ENCODE results near the gene TRAF3IP3.
A peak's percentile ranks its signal among the peaks of the same experiment; 100 is the strongest.

The TRAF3IP3 gene, protein sequence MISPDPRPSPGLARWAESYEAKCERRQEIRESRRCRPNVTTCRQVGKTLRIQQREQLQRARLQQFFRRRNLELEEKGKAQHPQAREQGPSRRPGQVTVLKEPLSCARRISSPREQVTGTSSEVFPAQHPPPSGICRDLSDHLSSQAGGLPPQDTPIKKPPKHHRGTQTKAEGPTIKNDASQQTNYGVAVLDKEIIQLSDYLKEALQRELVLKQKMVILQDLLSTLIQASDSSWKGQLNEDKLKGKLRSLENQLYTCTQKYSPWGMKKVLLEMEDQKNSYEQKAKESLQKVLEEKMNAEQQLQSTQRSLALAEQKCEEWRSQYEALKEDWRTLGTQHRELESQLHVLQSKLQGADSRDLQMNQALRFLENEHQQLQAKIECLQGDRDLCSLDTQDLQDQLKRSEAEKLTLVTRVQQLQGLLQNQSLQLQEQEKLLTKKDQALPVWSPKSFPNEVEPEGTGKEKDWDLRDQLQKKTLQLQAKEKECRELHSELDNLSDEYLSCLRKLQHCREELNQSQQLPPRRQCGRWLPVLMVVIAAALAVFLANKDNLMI

DNA sequence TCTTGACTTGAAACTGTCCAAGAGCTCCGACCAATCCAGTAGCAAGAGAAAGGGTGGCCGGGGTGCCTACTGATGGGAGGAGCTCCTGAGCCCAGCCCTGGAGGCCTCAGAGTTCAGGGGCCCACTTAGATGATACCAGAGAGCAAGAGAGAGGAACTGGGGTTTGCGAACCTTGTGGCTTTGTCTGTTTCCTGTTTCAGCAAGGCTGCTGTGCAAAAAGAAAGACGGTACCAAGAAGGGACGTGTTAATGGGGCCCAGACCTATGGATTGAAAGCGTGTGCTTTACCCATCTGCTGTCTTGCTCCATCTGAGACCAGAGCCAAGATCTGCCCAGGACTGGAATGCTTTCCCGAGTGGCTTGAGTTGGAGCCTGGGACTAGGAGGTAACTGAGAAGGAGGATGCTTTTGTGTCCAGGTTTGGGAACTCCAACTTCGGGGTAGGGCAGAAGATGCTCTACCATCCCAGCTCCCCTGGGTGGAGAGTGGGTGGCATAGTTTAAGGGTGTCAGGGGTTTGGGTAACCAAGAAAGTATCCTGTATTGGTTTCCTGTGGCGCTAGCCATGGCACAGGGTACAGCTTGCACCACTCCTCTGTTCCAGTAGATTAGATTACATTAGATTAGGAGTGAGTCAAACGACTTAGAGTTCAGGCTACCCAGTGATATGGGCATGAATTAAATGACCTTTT is at the start of gene TRAF3IP3:
TSS of gene TRAF3IP3 (plus strand) at position 128 of the 689 bp plus-strand sequence. CDS start 3,987 bp downstream, outside the sequence.
- DNase-seq, result peak in 13 of 51 donors; percentile 6 to 35 (median 16)

DNA sequence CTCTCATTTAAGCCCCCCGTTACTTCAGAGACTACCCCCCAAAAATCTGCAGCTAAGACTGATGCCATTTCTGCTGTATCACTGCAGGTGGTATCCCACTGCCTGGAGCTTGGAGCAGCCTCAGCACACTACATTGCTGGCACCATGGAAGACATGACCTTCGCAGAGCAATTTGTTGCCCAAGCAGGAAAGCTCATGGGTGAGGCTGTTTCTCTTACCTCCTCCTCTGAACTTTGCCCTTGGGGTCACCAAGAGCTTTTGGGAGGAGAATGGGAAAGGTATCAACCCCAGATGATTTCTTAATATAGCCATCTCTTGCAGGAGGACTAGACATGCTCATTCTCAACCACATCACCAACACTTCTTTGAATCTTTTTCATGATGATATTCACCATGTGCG is 49.2 kb upstream of the TRAF3IP3 start:
- DNase-seq, result no peak

DNA sequence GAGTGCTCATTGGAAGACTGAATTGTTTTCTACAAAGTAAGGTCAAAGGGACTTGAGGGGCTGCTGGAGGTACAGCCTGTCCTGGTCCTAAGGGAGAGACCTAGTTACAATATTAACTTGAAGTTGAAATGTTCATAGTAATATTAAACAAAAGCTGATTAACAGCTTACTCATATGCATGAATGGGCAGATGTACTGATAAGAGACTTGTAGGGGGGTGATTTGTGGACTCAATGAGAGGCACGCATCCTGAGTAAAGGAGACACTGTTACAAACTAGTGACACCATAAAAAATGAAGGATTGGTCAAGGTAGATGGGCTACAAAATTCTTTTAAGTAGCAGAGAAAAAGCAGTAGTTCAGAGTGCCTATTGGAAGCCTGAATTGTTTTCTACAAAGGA is 48.5 kb upstream of the TRAF3IP3 start:
- no peak for DNase-seq

DNA sequence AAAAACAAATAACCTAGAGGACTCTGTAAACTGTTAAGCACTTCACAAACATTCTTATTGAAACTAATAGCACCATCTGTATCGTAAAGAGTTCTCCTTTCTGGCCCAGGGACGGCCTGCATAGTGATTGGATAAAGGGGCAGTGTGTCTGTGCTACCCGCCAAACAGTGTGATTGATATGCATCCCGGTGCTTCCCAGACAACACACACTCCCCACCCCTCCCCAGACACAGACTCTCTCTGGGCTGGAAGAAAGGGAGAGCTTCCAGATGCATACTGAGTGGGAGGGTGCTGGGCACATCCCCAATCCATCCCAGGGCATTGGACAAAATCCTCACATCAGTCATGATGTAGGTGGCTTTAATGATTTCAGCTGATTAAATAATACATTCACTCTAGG is 47.6 kb upstream of the TRAF3IP3 start:
- DNase-seq, result peak in 12 of 51 donors; percentile 1 to 49 (median 12)

DNA sequence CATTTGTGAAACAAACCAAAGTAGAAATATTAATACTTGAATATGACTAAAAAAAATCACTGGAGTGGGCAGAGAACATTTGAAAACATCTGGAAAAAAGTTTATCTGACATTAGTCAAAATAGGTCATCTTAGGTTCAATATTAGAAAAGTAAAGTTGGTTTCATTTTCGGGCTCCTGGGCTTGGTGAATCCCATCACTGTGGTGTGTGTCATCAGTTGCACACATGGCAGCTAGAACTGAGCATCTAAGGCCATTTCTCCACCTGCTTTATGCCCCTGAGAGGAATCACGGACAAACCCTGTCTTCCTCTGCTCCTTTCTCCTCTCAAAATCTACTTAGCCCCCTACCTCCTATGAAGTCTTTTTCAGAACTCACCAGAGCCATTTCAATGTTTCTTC is 45.8 kb upstream of the TRAF3IP3 start:
- DNase-seq, result no peak

DNA sequence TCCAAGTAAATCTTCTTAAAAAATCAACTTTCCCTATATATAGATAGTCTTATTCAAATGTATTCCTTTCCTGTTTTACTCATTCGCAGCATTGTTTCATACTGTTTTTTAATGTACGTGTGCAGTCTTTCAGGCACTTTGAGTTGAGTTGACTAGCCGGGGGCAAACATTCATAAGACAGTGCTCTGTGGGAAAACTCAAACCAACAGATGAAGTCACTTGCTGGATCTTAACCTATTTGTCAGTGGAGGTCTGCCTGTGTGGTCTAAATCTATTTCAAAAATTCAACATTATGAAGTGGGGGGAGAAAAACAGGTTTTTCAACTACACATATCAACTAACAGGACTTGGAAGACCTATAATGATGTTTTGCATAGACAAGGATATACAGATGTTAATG is 45.0 kb upstream of the TRAF3IP3 start:
- no peak for DNase-seq

DNA sequence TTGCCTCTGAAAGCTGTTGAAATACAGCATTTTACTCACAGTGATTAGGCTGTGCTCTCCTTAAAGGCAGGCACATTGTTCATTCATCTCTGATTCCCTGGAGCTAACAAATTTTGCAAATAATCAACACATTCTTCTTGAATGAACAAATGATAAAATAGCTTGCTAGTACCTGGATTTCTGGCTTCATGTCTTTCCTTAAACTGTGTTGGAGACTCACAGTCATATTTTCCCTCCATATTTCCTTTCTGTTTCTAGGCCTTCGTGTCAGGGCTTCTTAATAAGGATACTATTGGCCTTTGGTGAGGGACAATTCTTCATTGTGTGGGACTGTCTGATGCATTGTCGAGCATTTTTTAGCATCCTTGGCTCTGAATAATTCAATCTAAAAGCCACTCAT is 41.5 kb upstream of the TRAF3IP3 start:
- DNase-seq, result peak in 2 of 51 donors; percentile 22 to 60

DNA sequence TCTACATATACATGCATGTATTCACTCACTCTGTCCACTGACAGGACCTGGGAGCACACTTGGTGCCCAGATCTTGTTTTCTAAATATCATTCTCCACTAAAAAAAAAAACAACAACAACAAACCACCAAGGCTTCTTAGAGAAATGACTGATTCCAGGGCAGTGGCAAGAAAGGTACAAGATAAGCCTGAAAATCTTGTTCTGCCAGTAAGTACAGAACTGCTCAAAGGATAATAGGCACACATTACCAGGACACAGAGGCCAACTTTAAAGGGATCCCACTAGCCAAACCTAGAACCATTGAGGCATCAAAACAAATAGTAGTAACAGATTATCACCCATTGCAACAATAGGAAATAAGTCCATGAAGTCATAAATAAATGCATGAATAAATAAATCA is 40.5 kb upstream of the TRAF3IP3 start:
- DNase-seq, result no peak

DNA sequence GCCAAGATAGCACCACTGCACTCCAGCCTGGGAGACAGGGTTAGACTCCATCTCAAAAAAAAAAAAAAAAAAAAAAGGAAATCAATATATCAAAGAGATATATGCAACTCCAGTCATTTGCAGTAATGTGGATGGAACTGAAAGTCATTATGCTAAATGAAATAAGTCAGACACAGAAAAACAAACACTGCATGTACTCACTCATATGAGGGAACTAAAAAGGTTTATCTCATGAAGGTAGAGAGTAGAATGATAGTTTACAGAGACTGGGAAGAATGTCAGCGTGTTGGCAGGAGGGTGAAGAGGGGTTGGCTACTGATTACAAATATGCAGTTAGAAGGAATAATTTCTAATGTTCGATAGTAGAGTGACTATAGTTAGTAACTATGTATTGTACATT is 38.0 kb upstream of the TRAF3IP3 start:
- no peak for DNase-seq

DNA sequence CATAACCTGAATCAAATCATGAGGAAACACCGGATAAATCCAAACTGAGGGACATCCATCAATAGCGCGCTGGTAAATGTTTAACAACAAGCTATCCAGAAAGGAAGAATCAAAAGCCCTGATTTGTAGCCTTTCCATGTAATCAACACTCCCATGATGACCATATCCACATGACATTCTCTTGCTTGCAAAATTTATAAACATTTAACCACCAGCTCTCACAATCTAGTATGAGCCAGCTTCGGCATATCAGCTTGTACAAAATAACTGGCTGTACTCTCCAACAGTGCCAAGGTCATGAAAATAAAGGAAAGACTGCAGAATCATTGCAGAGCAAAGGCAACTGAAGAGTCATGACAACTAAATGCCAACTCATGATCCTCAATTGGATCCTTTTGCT is 35.5 kb upstream of the TRAF3IP3 start:
- no peak for DNase-seq

DNA sequence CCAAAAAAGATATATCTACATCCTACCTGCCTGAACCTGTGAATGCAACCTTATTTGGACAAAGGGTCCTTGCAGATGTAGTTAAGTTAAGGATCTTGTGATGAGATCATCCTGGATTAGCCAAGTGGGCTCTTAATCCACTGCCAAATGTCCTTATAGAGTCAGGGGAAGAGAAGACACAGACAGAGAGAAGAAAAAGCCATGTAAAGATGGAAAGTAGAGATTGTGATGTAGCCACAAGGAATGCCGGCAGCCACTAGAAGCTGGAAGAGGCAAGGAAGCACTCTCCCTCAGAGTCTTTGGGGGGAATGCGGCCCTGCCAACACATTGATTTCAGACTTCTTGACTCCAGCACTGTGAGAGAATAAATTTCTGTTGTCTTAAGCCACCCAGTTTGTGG is 35.0 kb upstream of the TRAF3IP3 start:
- DNase-seq, result no peak

DNA sequence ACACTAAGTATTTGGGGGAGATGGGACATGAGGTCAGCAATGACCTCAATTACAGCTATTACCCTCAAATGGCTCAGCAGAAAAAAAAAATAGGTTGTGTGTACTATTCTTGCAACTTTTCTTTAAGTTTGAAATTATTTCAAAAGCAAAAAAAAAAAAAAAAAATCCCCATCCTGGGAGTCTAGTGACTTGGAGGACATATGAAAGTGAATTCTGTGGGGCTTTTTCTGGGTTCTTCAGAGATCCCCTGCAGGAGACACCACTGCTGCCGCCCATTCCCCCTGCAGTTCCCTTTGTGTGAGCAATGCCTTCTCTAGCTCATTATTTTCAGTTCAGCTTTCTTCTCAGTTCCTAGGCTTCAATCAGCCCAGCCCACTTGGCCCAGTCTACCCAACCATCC is 34.5 kb upstream of the TRAF3IP3 start:
- no peak for DNase-seq

DNA sequence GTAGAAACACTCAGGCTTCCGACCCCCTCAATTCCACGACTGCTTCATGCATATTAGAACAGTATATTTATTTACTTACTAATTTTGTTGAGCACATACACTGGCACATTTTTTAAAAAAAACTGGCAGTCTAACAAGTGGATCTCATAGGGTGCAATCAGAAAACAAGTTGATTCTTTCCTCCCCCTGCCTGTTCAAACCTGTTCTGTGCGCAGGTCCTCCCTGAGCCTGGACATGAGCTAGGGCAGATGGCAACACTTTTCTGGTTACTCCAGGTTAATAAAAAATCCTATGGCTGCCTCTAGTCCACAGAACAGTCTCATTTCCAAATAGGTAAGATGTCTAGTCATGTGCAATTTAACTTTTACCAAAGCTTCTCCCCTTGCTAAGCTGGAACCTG is 32.6 kb upstream of the TRAF3IP3 start:
- DNase-seq, result no peak

DNA sequence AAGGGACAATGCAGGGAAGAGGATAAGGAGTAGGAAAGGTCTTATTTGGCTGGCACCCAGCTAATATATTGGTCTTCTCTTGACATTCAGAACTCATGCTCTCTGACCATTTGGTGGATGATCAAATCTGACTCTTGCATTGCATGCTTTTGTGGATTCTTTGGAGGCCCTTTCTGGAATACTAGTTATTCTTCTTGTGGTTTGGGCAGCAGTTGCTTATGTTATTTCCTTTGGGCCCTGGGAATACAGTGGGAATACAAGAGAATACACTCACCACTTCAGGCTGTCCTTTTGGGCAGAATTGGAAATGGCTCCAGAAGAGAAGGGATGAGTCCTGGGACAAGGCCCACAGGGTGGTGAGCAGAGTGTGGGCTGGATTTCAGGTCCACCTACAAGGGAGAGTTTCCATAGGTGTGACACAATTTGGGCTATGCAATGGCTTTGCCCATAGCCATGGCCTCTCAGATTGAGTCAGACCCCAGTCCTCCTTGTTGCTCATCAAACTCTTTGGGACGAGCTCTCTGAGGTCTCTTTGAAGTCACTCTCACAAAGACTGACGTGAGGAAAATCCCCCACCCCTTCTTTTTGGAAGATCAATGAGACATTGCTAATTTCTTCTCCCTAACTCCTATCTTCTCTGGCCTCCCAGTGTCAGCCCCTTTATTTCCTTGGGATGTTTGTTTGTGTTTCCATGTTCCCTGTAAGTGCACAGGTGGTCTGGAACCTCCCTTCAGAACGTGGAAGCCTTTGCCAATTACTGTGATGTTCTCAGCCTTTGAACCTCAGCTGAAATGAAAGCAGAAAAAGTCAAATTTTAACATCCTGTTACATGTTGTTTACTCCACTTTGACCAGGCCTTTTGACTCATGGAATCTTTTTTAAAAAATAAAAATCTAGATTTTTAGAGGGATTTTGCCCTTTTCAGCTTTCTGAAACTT is 31.8 kb upstream of the TRAF3IP3 start:
- no peak for DNase-seq

DNA sequence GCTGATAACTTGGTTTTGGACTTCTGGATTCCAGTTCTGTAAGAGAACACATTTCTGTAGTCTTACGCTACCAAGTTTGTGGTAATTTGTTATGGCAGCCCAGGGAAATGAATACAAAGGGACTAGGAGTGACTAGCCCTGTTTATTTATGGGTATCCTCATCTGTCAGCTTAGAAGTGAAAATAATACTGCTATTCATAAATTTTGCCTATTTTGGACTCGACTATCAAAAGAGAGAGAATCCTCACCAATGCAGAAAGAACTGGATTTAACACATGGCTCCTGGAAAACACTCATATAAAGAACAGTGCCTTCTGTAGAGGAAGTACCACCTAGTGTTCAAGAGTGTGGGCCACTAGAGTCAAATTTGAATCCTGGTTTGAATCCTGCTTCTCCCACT is 28.6 kb upstream of the TRAF3IP3 start:
- no peak for DNase-seq

DNA sequence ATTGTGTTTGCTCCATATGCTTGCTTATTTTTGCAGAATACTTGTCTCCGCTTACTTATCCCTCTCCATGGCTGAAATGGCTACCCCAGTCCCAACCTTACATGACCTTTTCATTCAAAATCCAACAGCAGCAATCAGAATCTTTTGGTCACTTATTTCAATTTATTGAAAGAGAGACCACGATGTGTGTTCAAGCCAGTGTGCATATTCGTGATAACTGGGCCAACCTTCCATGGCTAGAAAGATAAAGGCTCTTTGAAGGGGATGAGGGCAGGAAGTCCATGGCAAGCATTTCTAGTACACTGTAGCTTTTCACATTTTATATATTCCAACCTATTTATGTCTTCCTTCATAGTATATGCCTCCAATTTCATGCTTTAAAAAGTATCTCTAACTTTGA is 28.1 kb upstream of the TRAF3IP3 start:
- no peak for DNase-seq

DNA sequence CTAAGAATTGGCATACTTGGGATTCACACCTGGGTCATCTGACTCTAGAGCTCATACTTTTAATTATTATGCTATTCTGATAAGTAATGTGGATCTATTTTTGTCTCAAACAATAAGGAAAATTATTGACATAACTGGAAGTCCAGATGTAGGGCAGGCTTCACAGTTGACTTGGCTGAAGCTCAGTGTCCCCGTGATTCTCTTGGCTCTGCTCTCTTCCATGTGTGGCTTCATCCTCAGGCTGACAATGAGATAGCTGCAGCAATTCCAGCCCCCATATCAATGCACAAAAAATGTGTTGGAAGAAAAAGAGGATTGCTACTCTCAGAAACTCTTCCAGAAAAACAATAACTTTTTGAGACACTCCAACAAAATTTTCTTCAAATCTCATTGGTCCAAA is 27.4 kb upstream of the TRAF3IP3 start:
- peak in 19 of 51 donors; percentile 2 to 68 (median 27) for DNase-seq

DNA sequence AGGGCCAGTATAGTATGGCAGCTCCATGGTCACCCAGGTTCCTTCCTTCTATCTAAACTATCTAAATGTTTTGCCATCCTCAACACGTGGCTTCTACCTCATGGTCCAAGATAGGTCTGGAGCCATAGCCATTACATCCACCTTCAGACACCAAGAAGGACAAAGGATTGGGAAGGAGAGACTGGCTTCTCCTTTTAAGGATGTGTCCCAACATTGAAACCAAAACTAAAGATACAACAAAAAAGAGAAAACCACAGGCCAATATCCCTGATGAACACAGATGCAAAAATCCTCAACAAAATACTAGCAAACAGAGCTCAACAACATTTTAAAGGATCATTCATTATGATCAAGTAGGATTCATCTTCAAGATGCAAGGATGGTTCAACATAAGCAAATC is 26.4 kb upstream of the TRAF3IP3 start:
- no peak for DNase-seq

DNA sequence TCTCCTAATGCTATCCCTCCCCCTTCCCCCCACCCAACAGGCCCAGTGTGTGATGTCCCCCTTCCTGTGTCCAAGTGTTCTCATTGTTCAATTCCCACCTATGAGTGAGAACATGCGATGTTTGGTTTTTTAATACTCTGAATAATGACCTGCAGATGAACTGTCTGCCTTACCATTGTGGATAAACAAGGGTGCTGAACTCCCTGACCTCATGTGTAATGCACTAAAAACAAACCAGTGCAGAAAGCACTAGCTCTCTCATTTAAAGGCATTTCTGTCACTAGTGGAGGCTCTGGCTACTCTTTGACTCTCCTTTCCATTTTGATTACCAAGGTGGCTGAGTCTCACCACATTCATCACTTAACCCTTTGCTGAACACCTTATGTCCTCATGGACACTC is 23.1 kb upstream of the TRAF3IP3 start:
- no peak for DNase-seq

DNA sequence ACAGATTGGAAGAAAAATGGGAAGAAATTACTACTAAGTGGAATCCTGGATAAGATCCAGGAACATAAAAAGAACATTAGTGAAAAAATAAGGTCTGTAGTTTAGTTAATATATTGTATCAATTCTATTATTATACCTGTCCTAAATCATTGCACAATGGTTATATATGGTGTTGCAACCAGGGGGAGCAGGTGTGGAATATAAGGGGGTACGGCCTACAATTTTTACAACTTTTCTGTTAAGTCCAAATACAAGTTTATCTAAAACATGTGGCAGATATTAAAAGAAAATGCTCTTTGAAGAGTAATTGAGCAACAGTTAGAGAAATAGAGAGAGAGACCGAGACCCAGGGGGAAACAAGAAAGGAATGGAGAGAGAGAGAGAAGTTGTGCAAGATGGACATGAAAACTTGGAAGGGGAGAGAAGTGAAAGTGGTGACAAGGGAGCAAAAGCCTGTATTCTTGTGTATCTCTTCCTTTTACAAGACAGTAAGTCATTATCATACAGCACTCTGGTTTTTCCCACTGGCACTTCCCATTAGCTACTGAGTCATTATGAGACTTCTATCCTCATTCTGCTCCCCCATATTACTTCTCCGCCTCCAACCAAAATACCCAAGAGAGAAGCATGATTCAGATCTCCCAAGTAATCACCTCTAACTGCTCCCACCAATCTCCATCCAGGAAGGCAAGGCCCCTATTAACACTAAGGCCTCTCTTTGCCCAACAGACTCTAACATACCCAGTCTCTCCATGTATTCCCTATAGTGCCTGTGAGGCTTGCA is 22.3 kb upstream of the TRAF3IP3 start:
- DNase-seq, result no peak

Data from hypothalamus (tissue), 51 donors.